ENCODE measurements around the gene EBI3.
"Not testable (repeated sequence)": the region's sequence is repeated elsewhere in the genome, so short reads cannot be mapped to it uniquely, and the experiment has no call there.

The EBI3 gene

GRCh38 chr19:4278419-4279266 is 49.3 kb downstream of the EBI3 start, which contains the start of gene SHD:
Gene SHD, plus strand, starts transcription at chr19:4279266. Its CDS starts 798 bp downstream, at chr19:4280064.
- H3K27me3 ChIP-seq (ENCODE audit: control insufficient read depth, insufficient read depth, low read length, poor library complexity, severe bottlenecking): peaks cover 62% of the 10 kb centered on the region
- H3K9me3 ChIP-seq (ENCODE audit: control insufficient read depth, low read length): no peaks in the 10 kb centered on the region
- H3K27ac ChIP-seq (ENCODE audit: insufficient read depth, low read depth, low read length, poor library complexity, severe bottlenecking): no peak within 1 kb of the TSS
- peaks cover 16% of the 10 kb centered on the region for H3K4me1 ChIP-seq (ENCODE audit: control insufficient read depth, insufficient read depth, low read length)
- H3K36me3 ChIP-seq (ENCODE audit: control insufficient read depth, insufficient read depth, low read length): no peaks in the 10 kb centered on the region
- WGBS, 2 experiments: 1 to 2% methylated on average over 41 to 44 of the region's 44 CpGs
- H3K4me3 ChIP-seq (ENCODE audit: insufficient read depth, low read depth, low read length): peak within 1 kb of the TSS; percentile 38

GRCh38 chr19:4279267-4279529 is 49.9 kb downstream of the EBI3 start:
- Histone ChIP-seq H3K27me3 (ENCODE audit: control insufficient read depth, insufficient read depth, low read length, poor library complexity, severe bottlenecking) (peaks cover 62% of the 10 kb centered on the region), H3K4me3 (ENCODE audit: insufficient read depth, low read depth, low read length) (peak overlapping the region; percentile 38), H3K9me3 (ENCODE audit: control insufficient read depth, low read length) (no peaks in the 10 kb centered on the region), H3K36me3 (ENCODE audit: control insufficient read depth, insufficient read depth, low read length) (no peaks in the 10 kb centered on the region), H3K4me1 (ENCODE audit: control insufficient read depth, insufficient read depth, low read length) (peaks cover 16% of the 10 kb centered on the region), H3K27ac (ENCODE audit: insufficient read depth, low read depth, low read length, poor library complexity, severe bottlenecking) (no peak overlapping the region)
- WGBS, 2 experiments: 0% methylated on average over 30 of the region's 30 CpGs

GRCh38 chr19:4279530-4280422 is 50.5 kb downstream of the EBI3 start:
- Histone ChIP-seq H3K27me3 (ENCODE audit: control insufficient read depth, insufficient read depth, low read length, poor library complexity, severe bottlenecking) (peaks cover 67% of the 10 kb centered on the region), H3K27ac (ENCODE audit: insufficient read depth, low read depth, low read length, poor library complexity, severe bottlenecking) (no peak overlapping the region)

DNA sequence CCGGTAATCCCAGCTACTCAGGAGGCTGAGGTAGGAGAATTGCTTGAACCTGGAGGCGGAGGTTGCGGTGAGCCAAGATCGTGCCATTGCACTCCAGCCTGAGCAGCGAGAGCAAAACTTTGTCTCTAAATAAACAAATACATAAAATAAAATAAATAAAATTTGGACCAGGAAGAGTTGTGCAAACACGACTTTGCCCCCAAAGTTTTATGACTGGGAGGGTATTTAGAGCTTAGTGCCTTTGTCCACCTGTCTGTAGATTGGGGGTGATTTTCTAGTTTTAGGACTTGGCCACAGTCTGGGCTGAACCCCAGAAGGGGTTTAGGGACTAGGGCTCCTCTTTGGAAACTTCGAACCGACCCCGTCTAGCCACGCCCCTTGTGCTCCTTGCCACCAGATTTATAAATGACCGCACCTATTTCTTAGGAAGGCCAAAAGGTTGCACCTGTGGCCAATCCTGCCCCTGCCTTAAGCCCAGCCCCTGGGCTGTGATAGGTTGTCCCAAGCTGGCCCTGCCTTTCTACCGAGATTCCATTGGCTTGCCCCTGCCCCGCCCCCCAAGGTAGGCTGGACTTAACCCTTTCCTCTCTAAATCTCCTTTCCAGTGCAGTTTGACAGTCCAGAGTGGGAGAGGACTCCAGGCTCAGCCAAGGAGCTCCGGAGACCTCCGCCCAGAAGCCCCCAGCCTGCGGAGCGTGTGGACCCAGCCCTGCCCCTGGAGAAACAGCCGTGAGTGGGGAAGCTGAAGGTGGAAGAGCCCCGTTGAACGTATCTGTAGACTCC is 55.0 kb downstream of the EBI3 start:
- Histone ChIP-seq H3K9me3 (ENCODE audit: control insufficient read depth, low read length) (no peaks in the 10 kb centered on the region), H3K27me3 (ENCODE audit: control insufficient read depth, insufficient read depth, low read length, poor library complexity, severe bottlenecking) (peaks cover 49% of the 10 kb centered on the region), H3K4me3 (ENCODE audit: insufficient read depth, low read depth, low read length) (no peak overlapping the region), H3K4me1 (ENCODE audit: control insufficient read depth, insufficient read depth, low read length) (peaks cover 9% of the 10 kb centered on the region), H3K27ac (ENCODE audit: insufficient read depth, low read depth, low read length, poor library complexity, severe bottlenecking) (no peak overlapping the region), H3K36me3 (ENCODE audit: control insufficient read depth, insufficient read depth, low read length) (no peaks in the 10 kb centered on the region)
- WGBS, 2 experiments: 52 to 53% methylated on average over 19 to 20 of the region's 20 CpGs

More at GRCh38 chr19:4279530-4280422, 50.5 kb downstream of the EBI3 start:
- Histone ChIP-seq H3K4me1 (ENCODE audit: control insufficient read depth, insufficient read depth, low read length) (peaks cover 16% of the 10 kb centered on the region), H3K36me3 (ENCODE audit: control insufficient read depth, insufficient read depth, low read length) (no peaks in the 10 kb centered on the region), H3K9me3 (ENCODE audit: control insufficient read depth, low read length) (no peaks in the 10 kb centered on the region), H3K4me3 (ENCODE audit: insufficient read depth, low read depth, low read length) (peak overlapping the region; percentile 38)
- WGBS, 2 experiments: 5% methylated on average over 71 of the region's 71 CpGs

DNA sequence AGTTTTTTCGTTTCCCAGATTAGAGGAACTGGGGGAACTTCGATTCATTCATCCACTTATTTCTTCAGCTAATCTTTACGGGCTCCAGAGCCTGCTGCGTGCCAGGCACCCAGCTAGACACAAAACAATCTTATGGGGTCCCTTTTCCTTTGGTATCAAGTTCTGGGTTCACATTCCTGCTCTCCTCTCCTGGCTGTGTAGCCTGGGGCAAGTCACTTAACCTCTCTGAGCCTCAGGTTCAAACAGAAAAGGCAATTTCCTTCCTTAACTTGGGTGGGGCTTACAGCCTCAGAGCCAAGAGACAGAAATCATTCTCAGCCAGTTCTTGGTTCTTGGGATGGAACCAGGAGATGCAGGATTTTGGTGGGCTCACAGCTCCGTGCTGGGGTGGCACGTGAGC is 55.7 kb downstream of the EBI3 start:
- 85 to 90% methylated on average over 6 of the region's 6 CpGs for WGBS, 2 experiments
- Histone ChIP-seq H3K27me3 (ENCODE audit: control insufficient read depth, insufficient read depth, low read length, poor library complexity, severe bottlenecking) (peaks cover 43% of the 10 kb centered on the region), H3K4me1 (ENCODE audit: control insufficient read depth, insufficient read depth, low read length) (peaks cover 3% of the 10 kb centered on the region), H3K36me3 (ENCODE audit: control insufficient read depth, insufficient read depth, low read length) (no peaks in the 10 kb centered on the region), H3K9me3 (ENCODE audit: control insufficient read depth, low read length) (no peaks in the 10 kb centered on the region), H3K4me3 (ENCODE audit: insufficient read depth, low read depth, low read length) (no peak overlapping the region), H3K27ac (ENCODE audit: insufficient read depth, low read depth, low read length, poor library complexity, severe bottlenecking) (no peak overlapping the region)

GRCh38 chr19:4286141-4286540 is 56.8 kb downstream of the EBI3 start:
- 89 to 93% methylated on average over 4 of the region's 4 CpGs for WGBS, 2 experiments
- not testable (repeated sequence) for H3K9me3 ChIP-seq (ENCODE audit: control insufficient read depth, low read length); H3K4me1 ChIP-seq (ENCODE audit: control insufficient read depth, insufficient read depth, low read length); H3K27ac ChIP-seq (ENCODE audit: insufficient read depth, low read depth, low read length, poor library complexity, severe bottlenecking); H3K4me3 ChIP-seq (ENCODE audit: insufficient read depth, low read depth, low read length); H3K36me3 ChIP-seq (ENCODE audit: control insufficient read depth, insufficient read depth, low read length)
- H3K27me3 ChIP-seq (ENCODE audit: control insufficient read depth, insufficient read depth, low read length, poor library complexity, severe bottlenecking): peaks cover 31% of the 10 kb centered on the region
